Measurements from ENCODE around the gene CLEC18C.
"Not testable (repeated sequence)": the region's sequence is repeated elsewhere in the genome, so short reads cannot be mapped to it uniquely, and the experiment has no call there.

The CLEC18C gene

GRCh38 chr16:70159355-70160348 lies 13.9 kb upstream of the CLEC18C start:
- no peak for DNase-seq

GRCh38 chr16:70160388-70160787 lies 13.2 kb upstream of the CLEC18C start:
- DNase-seq = no peak

GRCh38 chr16:70160821-70161220 lies 12.8 kb upstream of the CLEC18C start:
- no peak for DNase-seq

DNA sequence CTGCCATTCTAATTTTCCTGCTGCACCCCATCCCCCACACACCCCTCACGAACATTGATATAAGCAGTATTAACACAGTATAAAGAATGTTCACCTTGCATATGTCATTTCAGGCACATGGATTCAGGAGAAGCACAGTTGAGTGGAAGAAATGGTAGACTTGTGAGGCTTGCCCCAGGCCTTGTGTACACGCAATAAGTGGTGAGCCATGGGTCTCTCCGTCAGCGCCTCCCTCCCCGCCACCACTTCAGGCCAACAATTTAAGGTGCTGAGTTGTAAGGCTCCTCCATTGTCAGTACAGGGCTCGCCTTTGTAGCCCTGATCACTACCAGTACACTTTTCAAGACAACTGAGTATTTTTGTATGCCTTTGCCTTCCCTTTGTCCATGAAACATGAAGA lies 12.2 kb upstream of the CLEC18C start:
- no peak for DNase-seq

GRCh38 chr16:70162041-70162451 lies 11.5 kb upstream of the CLEC18C start:
- DNase-seq = no peak

DNA sequence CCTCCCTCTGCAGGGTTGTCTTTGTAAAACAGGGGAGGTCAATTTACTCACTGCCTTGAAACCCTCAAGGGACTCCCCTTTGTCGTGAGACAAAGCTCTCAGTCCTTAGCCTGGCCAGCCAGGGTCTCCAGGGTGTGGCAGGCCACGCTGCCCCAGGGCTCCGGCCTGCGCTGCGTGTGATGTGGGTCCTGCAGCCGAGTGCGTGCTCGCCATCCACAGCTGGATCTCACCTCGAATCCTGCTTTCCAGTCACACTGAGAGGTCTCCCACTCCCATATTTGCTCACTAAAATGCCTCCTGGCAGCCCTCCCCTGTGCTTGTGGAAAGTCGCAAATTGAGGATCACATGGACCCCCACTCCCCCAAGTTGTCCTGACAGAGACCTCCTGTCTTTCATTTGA lies 10.0 kb upstream of the CLEC18C start:
- DNase-seq = no peak

DNA sequence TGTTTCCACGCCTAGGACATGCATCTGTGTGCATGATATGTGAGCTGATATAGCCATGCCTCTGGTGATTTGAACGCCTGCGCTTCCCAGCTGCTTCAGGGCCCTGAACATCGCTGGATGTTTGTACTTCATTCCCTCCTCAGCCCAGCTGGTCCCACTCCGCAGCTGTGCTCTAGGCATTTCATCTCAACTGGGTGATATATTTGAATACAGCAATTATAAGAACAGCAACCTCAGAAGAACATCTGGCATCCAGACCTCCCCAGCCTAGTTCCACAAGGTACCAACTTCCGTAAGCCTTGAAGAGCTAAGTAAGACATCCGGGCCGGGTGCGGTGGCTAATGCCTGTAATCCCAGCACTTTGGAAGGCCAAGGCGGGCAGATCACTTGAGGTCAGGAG lies 6.9 kb upstream of the CLEC18C start:
- DNase-seq = not testable (repeated sequence)

GRCh38 chr16:70173916-70174315 lies 329 bp downstream of the CLEC18C start:
- DNase-seq = not testable (repeated sequence)

DNA sequence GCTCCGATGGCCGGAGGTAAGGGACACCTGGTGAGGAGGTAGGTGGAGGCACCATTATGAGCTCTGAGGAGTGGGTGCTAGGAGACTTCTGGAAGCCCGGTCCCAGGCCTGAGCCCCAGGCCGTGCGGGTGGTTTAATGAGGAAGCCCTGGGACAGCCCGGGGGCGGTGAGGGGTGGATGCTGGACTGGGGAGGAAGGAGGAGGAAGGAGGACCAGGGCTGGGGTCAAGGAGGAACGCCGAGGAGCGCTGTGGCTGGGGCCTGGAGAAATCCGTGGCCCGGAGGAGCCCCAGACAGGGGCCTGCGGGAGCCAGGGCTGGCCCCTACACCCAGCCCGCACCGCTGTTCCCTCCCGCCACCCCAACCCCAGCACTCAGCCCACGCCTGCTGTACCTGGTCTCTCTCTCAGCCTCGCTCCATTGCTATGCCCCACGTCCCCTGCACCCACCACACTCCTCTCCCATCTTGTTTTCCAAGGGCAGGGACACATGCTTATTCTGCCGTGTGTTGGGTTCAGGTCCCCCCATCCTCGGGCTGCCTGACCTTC lies 873 bp downstream of the CLEC18C start:
- DNase-seq = not testable (repeated sequence)

GRCh38 chr16:70187858-70188607 lies 14.4 kb downstream of the CLEC18C start:
- DNase-seq = not testable (repeated sequence)

- not testable (repeated sequence) for DNase-seq
Measured at GRCh38 chr16:70188608-70188915, 15.0 kb downstream of the CLEC18C start.

GRCh38 chr16:70190574-70190973 lies 17.0 kb downstream of the CLEC18C start:
- DNase-seq = not testable (repeated sequence)

DNA sequence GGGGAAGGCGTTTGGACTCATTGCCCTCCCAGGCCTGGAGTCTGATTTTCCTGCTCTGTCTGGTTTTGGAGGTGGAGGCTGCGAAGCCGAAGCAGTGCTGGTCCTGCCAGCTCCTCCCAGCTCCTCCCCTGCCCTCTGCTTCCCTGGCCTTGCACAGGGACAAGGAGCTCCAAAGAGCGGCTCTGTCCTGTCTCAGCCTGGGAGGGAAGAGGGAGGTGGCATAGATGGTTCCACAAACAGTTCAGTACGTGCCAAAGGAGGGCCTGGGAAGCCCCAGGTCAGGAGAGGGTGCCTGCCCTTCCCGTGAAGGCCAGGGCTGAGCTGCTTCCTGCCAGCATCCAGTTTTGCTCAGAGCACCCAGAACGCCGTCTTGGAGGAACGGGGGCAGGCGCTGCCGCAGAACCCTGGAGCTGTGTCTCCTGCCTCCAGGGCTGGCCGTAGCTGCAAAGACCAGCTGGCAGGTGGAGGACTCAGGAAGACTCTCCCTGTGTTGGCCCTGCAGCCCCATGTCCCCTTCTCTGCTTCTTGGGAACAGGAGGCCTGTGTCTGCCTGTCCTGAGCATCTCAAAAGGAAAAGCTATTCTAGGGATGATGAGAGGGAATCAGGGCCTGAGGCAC lies 23.2 kb downstream of the CLEC18C start:
- DNase-seq = not testable (repeated sequence)

DNA sequence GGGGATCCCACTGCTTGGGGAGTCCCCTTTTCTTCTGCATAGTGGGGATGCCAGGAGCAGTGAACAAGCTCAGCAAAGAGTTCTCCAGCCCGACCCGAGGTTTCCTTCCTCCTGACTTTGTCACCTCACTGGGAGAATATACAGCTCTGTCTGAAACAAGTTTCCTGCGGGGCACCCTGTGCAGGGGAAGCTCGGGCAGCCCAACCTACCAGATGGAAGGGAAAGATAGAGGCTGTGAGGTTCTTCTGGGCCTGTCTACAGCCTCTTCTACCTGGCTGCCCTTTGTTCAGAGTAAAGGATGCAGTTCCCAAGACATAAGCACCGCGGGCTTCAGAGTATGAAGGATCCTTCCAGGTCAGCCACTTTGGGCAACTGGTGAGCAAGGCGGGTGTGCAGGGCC lies 24.0 kb downstream of the CLEC18C start:
- not testable (repeated sequence) for DNase-seq

- not testable (repeated sequence) for DNase-seq
Measured at GRCh38 chr16:70198230-70198629, 24.6 kb downstream of the CLEC18C start.

- not testable (repeated sequence) for DNase-seq
Measured at GRCh38 chr16:70198666-70199065, 25.1 kb downstream of the CLEC18C start.

- not testable (repeated sequence) for DNase-seq
Measured at GRCh38 chr16:70199170-70199569, 25.6 kb downstream of the CLEC18C start.

DNA sequence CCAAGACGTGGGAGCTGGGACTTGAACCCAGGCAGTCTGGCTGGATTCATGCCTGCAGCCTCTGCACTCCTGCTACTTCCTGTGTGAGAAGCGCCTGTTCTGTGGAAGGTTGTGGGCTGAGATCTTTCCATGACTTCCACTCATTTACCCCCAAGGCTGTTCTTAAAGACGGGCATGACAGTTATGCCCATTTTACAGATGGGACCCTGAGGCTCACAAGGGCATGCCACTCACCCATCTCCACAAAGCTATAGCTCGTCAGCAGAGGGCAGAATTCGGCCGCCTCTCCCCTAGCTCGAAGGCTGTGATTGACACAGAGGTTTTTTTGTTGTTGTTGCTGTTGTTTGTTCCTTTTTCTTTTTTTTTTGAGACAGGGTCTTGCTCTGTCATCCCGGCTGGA lies 26.5 kb downstream of the CLEC18C start:
- not testable (repeated sequence) for DNase-seq

- not testable (repeated sequence) for DNase-seq
Measured at GRCh38 chr16:70203508-70203907, 29.9 kb downstream of the CLEC18C start.

GRCh38 chr16:70204010-70204409 lies 30.4 kb downstream of the CLEC18C start:
- DNase-seq = not testable (repeated sequence)

DNA sequence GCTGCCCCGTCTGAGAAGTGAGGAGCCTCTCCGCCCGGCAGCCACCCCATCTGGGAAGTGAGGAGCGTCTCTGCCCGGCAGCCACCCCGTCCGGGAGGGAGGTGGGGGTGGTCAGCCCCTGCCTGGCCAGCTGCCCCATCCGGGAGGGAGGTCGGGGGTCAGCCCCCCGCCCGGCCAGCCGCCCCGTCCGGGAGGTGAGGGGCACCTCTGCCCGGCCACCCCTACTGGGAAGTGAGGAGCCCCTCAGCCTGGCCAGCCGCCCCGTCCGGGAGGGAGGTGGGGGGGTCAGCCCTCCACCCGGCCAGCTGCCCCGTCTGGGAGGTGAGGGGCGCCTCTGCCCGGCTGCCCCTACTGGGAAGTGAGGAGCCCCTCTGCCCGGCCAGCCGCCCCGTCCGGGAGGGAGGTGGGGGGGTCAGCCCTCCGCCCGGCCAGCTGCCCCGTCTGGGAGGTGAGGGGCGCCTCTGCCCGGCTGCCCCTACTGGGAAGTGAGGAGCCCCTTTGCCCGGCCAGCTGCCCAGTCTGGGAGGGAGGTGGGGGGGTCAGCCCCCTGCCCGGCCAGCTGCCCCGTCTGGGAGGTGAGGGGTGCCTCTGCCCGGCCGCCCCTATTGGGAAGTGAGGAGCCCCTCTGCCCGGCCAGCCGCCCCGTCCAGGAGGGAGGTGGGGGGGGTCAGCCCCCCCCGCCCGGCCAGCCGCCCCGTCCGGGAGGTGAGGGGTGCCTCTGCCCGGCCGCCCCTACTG lies 31.2 kb downstream of the CLEC18C start:
- not testable (repeated sequence) for DNase-seq

DNA sequence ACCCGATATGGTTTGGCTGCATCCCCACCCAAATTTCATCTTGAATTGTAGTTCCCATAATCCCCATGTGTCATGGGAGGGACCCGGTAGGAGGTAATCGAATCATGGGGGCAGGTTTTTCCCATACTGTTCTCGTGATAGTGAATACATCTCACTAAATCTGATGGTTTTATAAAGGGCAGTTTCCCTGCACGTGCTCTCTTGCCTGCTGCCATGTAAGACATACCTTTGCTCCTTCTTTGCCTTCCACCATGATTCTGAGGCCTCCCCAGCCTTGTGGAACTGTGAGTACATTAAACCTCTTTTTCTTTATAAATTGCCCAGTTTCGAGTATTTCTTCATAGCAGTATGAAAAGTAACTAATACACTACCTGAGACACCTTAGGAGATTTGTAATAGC lies 32.8 kb downstream of the CLEC18C start:
- DNase-seq = not testable (repeated sequence)

Measured in NCI-H524 treated with DMSO at 0.1 percent for 48 hours (cell line).